Stimulated activated CD4-positive, alpha-beta T cell treated with anti-CD3 and anti-CD28 coated beads, Interleukin-1b, Interleukin-23, amount 100 ng/mL, for 4 hours (primary cell): ENCODE data around the gene POLR2E.

Source experiments
- DNase-seq, 2 donors: peaks; one replicate each; pipeline ENCODE4 v3.0.0-alpha.2; 2020; ENCODE audit warnings: low read depth in 2 of 2

Gene POLR2E

DNA sequence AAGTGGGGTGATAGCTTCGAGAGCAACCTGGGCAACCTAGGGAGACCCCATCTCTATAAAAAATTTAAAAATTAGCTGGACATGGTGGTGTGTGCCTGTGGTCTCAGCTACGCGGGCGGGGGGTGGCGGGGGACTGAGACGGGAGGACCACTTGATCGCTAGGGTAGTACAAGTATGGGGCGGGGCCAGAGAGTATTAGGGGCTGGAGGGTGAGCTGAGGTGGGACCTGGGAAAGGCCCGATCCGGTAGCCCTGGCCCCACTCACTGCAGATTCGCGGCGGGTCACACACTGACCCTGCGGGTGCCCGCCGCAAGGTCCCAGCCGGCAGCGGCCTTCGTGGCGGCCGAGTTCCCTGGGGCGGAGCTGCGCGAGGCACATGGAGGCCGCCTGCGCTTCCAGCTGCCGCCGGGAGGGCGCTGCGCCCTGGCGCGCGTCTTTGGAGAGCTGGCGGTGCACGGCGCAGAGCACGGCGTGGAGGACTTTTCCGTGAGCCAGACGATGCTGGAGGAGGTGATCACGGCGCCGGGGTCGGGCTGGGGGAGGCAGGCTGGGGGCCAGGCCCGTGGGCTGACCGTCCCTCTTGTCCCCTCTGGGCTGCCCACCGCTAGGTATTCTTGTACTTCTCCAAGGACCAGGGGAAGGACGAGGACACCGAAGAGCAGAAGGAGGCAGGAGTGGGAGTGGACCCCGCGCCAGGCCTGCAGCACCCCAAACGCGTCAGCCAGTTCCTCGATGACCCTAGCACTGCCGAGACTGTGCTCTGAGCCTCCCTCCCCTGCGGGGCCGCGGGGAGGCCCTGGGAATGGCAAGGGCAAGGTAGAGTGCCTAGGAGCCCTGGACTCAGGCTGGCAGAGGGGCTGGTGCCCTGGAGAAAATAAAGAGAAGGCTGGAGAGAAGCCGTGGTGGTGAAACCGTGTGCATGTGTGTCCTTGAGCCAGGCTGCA lies 30.2 kb downstream of the POLR2E start:
- peak; percentile 61 to 71 for DNase-seq

DNA sequence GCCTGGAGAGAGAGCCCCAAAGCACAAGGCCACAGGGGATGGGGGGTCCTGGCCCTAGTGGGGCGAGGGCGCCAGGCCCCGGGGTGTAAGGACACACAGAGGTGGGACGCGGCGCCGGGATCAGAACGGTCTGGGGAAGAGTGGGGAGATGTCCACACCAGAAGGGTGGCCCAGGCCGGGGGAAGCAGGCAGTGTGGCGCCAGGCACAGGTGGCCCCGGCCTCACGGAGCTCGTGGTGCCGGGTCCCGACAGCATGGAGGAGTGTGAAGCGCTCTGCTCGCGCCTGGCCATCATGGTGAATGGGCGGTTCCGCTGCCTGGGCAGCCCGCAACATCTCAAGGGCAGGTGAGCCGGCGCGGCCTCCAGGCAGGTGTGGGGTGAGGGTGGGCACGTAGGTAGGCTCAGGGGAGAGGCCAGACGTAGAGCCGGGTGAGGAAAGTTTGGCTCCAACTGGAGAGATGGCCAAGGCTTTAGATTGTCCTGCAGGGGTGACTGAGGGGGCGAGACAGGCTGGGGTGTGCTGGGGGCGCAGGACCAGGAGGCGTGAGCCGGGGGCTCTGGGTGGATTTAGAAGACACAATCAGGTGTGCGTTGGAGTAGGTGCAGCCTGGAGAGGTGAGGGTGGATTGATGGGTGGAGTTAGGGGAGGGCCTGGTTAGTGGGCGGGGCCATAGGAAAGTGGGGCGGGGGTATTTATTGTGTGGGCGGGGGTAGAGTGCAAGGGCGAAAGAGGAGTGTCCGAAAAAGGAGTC lies 31.1 kb downstream of the POLR2E start:
- DNase-seq, result no peak

DNA sequence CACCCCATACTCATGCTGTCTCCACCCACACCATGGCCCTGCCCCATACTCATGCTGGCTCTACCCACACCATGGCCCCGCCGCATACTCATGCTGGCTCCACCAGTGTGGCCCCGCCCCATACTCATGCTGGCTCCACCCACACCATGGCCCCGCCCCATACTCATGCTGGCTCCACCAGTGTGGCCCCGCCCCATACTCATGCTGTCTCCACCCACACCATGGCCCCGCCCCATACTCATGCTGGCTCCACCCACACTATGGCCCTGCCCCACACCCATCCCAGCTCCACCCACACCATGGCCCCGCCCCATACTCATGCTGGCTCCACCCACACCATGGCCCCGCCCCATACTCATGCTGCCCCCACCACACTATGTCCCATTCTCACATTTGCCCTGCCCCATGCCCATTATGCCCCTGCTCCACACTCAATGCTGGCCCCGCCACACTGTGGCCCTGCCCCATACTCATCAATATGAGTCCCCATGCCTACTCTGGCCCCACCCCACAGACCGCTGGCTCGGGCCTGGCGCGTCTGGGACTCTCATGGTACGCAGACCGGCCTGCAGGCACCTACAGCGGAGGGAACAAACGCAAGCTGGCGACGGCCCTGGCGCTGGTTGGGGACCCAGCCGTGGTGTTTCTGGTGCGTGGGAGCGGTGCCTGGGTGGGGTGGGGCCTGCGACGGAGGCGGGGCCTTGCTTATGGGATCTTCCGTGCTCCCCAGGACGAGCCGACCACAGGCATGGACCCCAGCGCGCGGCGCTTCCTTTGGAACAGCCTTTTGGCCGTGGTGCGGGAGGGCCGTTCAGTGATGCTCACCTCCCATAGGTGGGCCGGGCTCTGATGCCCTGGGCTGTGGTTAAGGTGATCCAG lies 31.9 kb downstream of the POLR2E start:
- DNase-seq, result no peak

- DNase-seq, result no peak
Measured at GRCh38 chr19:1062387-1063029, 32.7 kb downstream of the POLR2E start.

GRCh38 chr19:1061987-1062386 lies 33.2 kb downstream of the POLR2E start:
- DNase-seq, result no peak

- DNase-seq, result no peak
Measured at GRCh38 chr19:1060689-1061088, 34.5 kb downstream of the POLR2E start.

GRCh38 chr19:1058112-1058511 lies 37.1 kb downstream of the POLR2E start:
- no peak for DNase-seq

- DNase-seq, result no peak
Measured at GRCh38 chr19:1057176-1057855, 37.9 kb downstream of the POLR2E start.

- no peak for DNase-seq
Measured at GRCh38 chr19:1055886-1056620, 39.1 kb downstream of the POLR2E start.

DNA sequence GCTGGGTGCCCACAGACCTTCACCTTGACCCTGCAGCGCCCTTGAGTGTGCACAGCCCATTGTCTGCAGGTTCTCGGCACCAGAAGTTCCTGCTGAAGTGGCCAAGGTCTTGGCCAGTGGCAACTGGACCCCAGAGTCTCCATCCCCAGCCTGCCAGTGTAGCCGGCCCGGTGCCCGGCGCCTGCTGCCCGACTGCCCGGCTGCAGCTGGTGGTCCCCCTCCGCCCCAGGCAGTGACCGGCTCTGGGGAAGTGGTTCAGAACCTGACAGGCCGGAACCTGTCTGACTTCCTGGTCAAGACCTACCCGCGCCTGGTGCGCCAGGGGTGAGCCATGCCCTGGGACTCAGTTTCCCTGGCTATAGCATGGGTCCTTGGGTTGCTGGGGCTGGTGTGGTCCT lies 40.1 kb downstream of the POLR2E start:
- no peak for DNase-seq

GRCh38 chr19:1054102-1055027 lies 40.8 kb downstream of the POLR2E start:
- DNase-seq, result no peak

GRCh38 chr19:1053176-1054101 lies 41.7 kb downstream of the POLR2E start:
- no peak for DNase-seq

DNA sequence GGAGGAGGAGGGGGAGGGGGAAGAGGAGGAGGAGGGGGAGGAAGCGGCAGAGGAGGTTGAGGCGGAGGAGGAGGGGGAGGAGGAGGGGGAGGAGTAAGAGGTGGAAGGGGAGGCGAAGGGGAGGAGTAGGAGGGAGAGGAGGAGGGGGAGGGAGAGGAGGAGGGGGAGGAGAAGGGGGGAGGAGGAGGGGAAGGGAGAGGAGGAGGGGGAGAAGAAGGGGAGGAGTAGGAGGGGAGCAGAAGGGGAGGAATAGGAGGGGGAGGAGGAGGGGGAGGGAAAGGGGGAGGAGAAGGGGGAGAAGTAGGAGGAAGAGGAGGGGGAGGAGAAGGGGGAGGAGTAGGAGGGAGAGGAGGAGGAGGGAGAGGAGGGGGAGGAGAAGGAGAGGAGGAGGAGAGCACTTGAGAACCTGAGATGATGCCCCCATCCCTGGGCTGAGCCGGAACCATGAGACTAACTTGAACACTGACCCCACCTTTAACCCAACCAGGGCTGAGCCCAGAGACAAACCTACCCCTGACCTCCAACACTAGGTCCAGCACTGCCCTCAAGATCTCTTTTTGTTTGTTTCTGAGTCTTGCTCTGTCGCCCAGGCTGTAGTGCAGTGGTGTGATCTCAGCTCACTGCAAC lies 42.7 kb downstream of the POLR2E start:
- no peak for DNase-seq

- DNase-seq, result no peak
Measured at GRCh38 chr19:1051791-1052190, 43.4 kb downstream of the POLR2E start.

GRCh38 chr19:1050989-1051788 lies 44.0 kb downstream of the POLR2E start:
- no peak for DNase-seq

- DNase-seq, result no peak
Measured at GRCh38 chr19:1049800-1050199, 45.4 kb downstream of the POLR2E start.

DNA sequence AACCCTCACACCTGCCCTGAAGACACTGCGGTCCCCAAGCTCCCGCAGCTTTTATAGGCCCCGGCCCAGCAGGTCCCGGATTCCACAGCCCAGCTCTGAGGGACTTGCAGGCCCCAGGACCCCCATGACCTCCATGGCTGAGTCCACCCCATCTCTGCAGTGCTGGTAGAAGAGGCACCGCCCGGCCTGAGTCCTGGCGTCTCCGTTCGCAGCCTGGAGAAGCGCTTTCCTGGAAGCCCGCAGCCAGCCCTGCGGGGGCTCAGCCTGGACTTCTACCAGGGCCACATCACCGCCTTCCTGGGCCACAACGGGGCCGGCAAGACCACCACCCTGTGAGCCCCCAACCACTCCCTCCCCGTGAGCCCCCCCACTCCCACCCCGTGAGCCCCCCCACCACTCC lies 46.1 kb downstream of the POLR2E start:
- no peak for DNase-seq
